GM12878 (cell line): ENCODE data around the gene RIT2. TPM values are rescaled to one million over a fixed set of nuclear protein-coding genes. Genes with fewer than 3 reads are reported as not detected.

Experiments
- ATAC-seq: fragments of 200-7000 bp; cut with Tn5 transposase; 3 replicates; pipeline ENCODE4 v1.9.1; 2020; ENCODE audit warnings: mild to moderate bottlenecking, moderate library complexity
- BruUV-seq: library from RNA; stranded (reverse); fragments of 400-500 nt; replicated peaks from 2 replicates; lab custom pipeline; 2021; lab: Mats Ljungman, UMichigan
- CTCF ChIA-PET: fragments of 300-600 bp; sonication (Branson Sonifier 250); formaldehyde crosslinking; extraction: SDS; loops from one replicate; lab custom pipeline; 2021; ENCODE audit warnings: inconsistent platforms; lab: Yijun Ruan, JAX
- POLR2A ChIA-PET: fragments of 350-600 bp; formaldehyde crosslinking; extraction: SDS; loops from one replicate; lab custom pipeline; 2021; ENCODE audit warnings: inconsistent platforms; lab: Charles Lee
- RAD21 ChIA-PET: fragments of 300-600 bp; sonication (Branson Sonifier 250); formaldehyde crosslinking; loops from one replicate; lab custom pipeline; 2023; ENCODE audit warnings: antibody characterized with exemption; ENCODE audit not compliant: unreplicated experiment; lab: Charles Lee
- SMC1A ChIA-PET: fragments of 300-600 bp; sonication (Branson Sonifier 250); formaldehyde crosslinking; loops from one replicate; lab custom pipeline; 2023; ENCODE audit not compliant: unreplicated experiment, uncharacterized antibody; lab: Charles Lee
- DNase-seq: peaks from one replicate; pipeline ENCODE4 v3.0.0-alpha.2; 2011; ENCODE audit warnings: low read depth, low spot score
- FAIRE-seq: peaks from 3 replicates; lab custom pipeline; 2011; peaks lifted over from hg19 to GRCh38; lab: Jason Lieb, UNC
- H2AFZ ChIP-seq: 2 replicates; pipeline ENCODE4 v1.6.0; 2011; ENCODE audit warnings: low read depth, low read length, control low read depth; ENCODE audit not compliant: control insufficient read depth
- H3K27ac ChIP-seq: 2 replicates; pipeline ENCODE4 v1.5.1; 2011; ENCODE audit warnings: control low read depth; ENCODE audit not compliant: control insufficient read depth, insufficient read depth
- H3K27me3 ChIP-seq, 2 experiments: replicated peaks in 1 of 2; 2 replicates each; pipeline versions ENCODE4 v1.6.0 to v1.6.1; 2011; ENCODE audit warnings: low read length in 1 of 2; ENCODE audit not compliant: control insufficient read depth in 2 of 2, insufficient read depth in 2 of 2
- H3K36me3 ChIP-seq, 2 experiments: 2 replicates each; pipeline ENCODE4 v1.5.1; 2011; ENCODE audit warnings: low read length in 1 of 2; ENCODE audit not compliant: control insufficient read depth in 2 of 2, insufficient read depth in 2 of 2
- H3K4me1 ChIP-seq: 2 replicates; pipeline ENCODE4 v1.6.1; 2011; ENCODE audit warnings: mild to moderate bottlenecking, low read length, moderate library complexity, mixed read lengths; ENCODE audit not compliant: control insufficient read depth, insufficient read depth
- H3K4me2 ChIP-seq: 2 replicates; pipeline ENCODE4 v1.6.0; 2011; ENCODE audit warnings: control low read depth; ENCODE audit not compliant: control insufficient read depth, insufficient read depth
- H3K4me3 ChIP-seq: fragments of 200-600 bp; sonication (generic); 2 replicates; pipeline ENCODE4 v1.5.1; 2016
- H3K79me2 ChIP-seq: 2 replicates; pipeline ENCODE4 v1.6.0; 2011; ENCODE audit warnings: low read length; ENCODE audit not compliant: control insufficient read depth, insufficient read depth
- H3K9ac ChIP-seq: 2 replicates; pipeline ENCODE4 v1.8.0; 2011; ENCODE audit warnings: low read length, control low read depth, mixed read lengths; ENCODE audit not compliant: control insufficient read depth, insufficient read depth
- H3K9me3 ChIP-seq: replicated peaks from 3 replicates; pipeline ENCODE4 v1.5.1; 2011; ENCODE audit warnings: mild to moderate bottlenecking, low read length; ENCODE audit not compliant: control insufficient read depth, insufficient read depth
- H4K20me1 ChIP-seq: 2 replicates; pipeline ENCODE4 v1.6.0; 2011; ENCODE audit not compliant: control insufficient read depth, insufficient read depth
- CHD4 ChIP-seq: fragments of 200-600 bp; sonication (generic); IDR thresholded peaks from 2 replicates; pipeline ENCODE4 v1.6.1; 2016; ENCODE audit warnings: mild to moderate bottlenecking
- HDAC2 ChIP-seq: fragments of 200-600 bp; sonication (generic); IDR thresholded peaks from 2 replicates; pipeline ENCODE4 v1.6.1; 2017
- NKRF ChIP-seq: fragments of 450-650 bp; conservative IDR thresholded peaks from 2 replicates; pipeline ENCODE4 v1.6.1; 2017; ENCODE audit warnings: mild to moderate bottlenecking, moderate library complexity
- NR2C2 ChIP-seq: IDR thresholded peaks from 2 replicates; pipeline ENCODE4 v1.6.1; 2011; ENCODE audit warnings: borderline replicate concordance, low read depth; ENCODE audit not compliant: control insufficient read depth, insufficient read length
- PRDM15 ChIP-seq: fragments of 450-650 bp; formaldehyde crosslinking; IDR thresholded peaks from 2 replicates; pipeline ENCODE4 v1.4.0; 2020; ENCODE audit warnings: mild to moderate bottlenecking, moderate library complexity
- RB1 ChIP-seq: fragments of 450-650 bp; formaldehyde crosslinking; IDR thresholded peaks from 2 replicates; pipeline ENCODE4 v1.6.1; 2017; ENCODE audit warnings: mild to moderate bottlenecking, borderline replicate concordance
- RFX5 ChIP-seq: IDR thresholded peaks from 2 replicates; pipeline ENCODE4 v1.6.1; 2011; ENCODE audit warnings: low read depth, low read length, improper control_type of control experiment
- SMC3 ChIP-seq: IDR thresholded peaks from 2 replicates; pipeline ENCODE4 v1.6.1; 2011; ENCODE audit warnings: low read length, improper control_type of control experiment, borderline replicate concordance
- TCF12 ChIP-seq: IDR thresholded peaks from 2 replicates; pipeline ENCODE4 v1.6.1; 2011; ENCODE audit warnings: low read depth, mild to moderate bottlenecking, low read length
- YY1 ChIP-seq: IDR thresholded peaks from 2 replicates; pipeline ENCODE4 v1.6.1; 2011; ENCODE audit warnings: low read depth, mild to moderate bottlenecking, low read length
- ZBTB11 ChIP-seq: fragments of 450-650 bp; formaldehyde crosslinking; IDR thresholded peaks from 2 replicates; pipeline ENCODE4 v1.5.0; 2022; ENCODE audit warnings: mild to moderate bottlenecking, missing genetic modification characterization
- WGBS: methylation state at CpG from one replicate; pipeline ENCODE4 v1.1.6; 2016; ENCODE audit warnings: low lambda C conversion rate; ENCODE audit not compliant: insufficient replicate concordance, insufficient coverage; ENCODE audit errors: missing lambda C conversion rate; 5-methylcytosine and 5-hydroxymethylcytosine counted together
- in situ Hi-C: fragments of 300-500 bp; cut with MboI; formaldehyde crosslinking; loops from 9 replicates; pipeline ENCODE4 v1.14.3; 2018; ENCODE audit warnings: mixed read lengths
- intact Hi-C: fragments of 100-400 bp; cut with micrococcal nuclease; formaldehyde crosslinking; loops from one replicate; pipeline ENCODE4 v1.14.2; 2022; ENCODE audit not compliant: unreplicated experiment
- polyA plus RNA-seq, 11 experiments: library from polyadenylated mRNA; depleted of rRNA in 4 of 11; unstranded in 6 of 11; stranded (reverse) in 5 of 11; fragments of >200 nt; fragmentation: Nextera tagmentation in 4 of 11; fragmentation: Illumina TruSeq in 1 of 11; extraction: Ambion mirVana in 4 of 11; extraction: Trizol in 1 of 11; gene quantifications; 1 replicate in 1 of 11; 2 replicates in 10 of 11; pipeline versions ENCODE4 v1.2.1 to v1.2.3, GENCODE V29; 2011 to 2016; ENCODE audit warnings: inconsistent platforms in 2 of 11, missing spikeins in 2 of 11, low read depth in 1 of 11
- total RNA-seq, 4 experiments: library from RNA; depleted of rRNA in 3 of 4; stranded (reverse); fragments of >200 nt in 3 of 4; fragmentation: Illumina TruSeq in 1 of 4; extraction: Trizol in 1 of 4; gene quantifications; 2 replicates each; pipeline versions ENCODE4 v1.2.1 to v1.2.3, GENCODE V29; 2013 to 2021

The RIT2 gene
- total and polyA plus RNA-seq, 10 of the 15 experiments (the other 5 are each of a cell fraction or from before 2014, with no cell fraction given) = not detected

- Histone ChIP-seq H3K4me2 (no peak overlapping the region), H3K4me3 (no peak overlapping the region), H3K4me1 (no peaks in the 10 kb centered on the region), H3K27me3 (no peaks in the 10 kb centered on the region), H4K20me1 (no peaks in the 10 kb centered on the region), H3K9me3 (no peaks in the 10 kb centered on the region), H2AFZ (no peak overlapping the region), H3K79me2 (no peaks in the 10 kb centered on the region), H3K9ac (no peak overlapping the region), H3K36me3 (no peaks in the 10 kb centered on the region), H3K27ac (no peak overlapping the region)
- TF ChIP-seq PRDM15 (CRISPR knock-in tag) (no peak), HDAC2 (no peak), SMC3 (no peak), ZBTB11 (no peak), NKRF (no peak), CHD4 (no peak), YY1 (no peak), NR2C2 (no peak), RFX5 (no peak), TCF12 (no peak), RB1 (no peak)
- no peak for ATAC-seq
- 8% methylated on average over 4 of the region's 4 CpGs for WGBS
- in situ Hi-C loops (no loop called here), intact Hi-C loops (no loop called here)
- CTCF ChIA-PET = interaction anchor here (0.9 kb wide), 1 partner anchor 11 kb away, joined by 4 read pairs; no protein-coding TSS in a partner anchor
- FAIRE-seq = no peak
- RAD21 ChIA-PET = no interaction called here
- SMC1A ChIA-PET = no interaction called here
- DNase-seq = no peak
- BruUV-seq = no TSS peak
- POLR2A ChIA-PET = no interaction called here
Measured at GRCh38 chr18:43108469-43108868, 7.0 kb downstream of the RIT2 start.
